SK-N-SH treated with all-trans-retinoic acid at 6 μM for 48 hours (cell line): ENCODE results near the gene CNNM3.

ENCODE experiments used
- ISL1 ChIP-seq: fragments of 250-450 bp; sonication (Bioruptor Pico); IDR thresholded peaks from 2 replicates; pipeline ENCODE4 v2.1.2; 2022; ENCODE audit warnings: mild to moderate bottlenecking, moderate library complexity
- PPARA ChIP-seq: fragments of 250-450 bp; sonication (Bioruptor Pico); IDR thresholded peaks from 2 replicates; pipeline ENCODE4 v1.5.0; 2020; ENCODE audit warnings: mild to moderate bottlenecking, borderline replicate concordance
- ZFP3 ChIP-seq: fragments of 250-450 bp; sonication (Bioruptor Pico); IDR thresholded peaks from 2 replicates; pipeline ENCODE4 v1.5.0; 2020; ENCODE audit warnings: mild to moderate bottlenecking, moderate library complexity
- TF ChIP-seq, protein P1 (sequence below): fragments of 250-450 bp; sonication (Bioruptor Pico); IDR thresholded peaks from 2 replicates; pipeline ENCODE4 v1.5.0; 2020; ENCODE audit warnings: mild to moderate bottlenecking, moderate library complexity

DNA sequence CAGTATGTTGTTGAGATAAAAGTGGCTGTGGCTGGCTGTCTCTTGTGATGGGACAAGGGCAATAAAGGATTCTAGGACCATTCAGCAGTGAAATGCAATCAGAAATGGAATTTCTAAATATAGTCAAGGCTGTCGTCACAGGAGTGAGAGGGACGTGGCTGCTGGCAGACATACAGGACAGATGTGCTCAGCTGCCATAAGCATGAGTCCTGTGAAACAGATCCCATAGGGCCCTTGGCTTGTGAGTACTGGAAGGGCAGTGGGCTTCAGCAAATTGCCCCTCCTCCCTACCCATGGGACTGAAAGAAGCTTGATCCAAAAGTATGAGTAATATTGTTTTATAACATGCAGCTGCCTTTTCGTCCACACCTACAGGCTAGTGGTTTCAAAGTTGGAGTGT, 4.2 kb upstream of the CNNM3 start:
- TF ChIP-seq ISL1 (no peak), PPARA (CRISPR knock-in tag) (no peak), ZFP3 (CRISPR knock-in tag) (no peak)
- TF ChIP-seq, protein P1, sequence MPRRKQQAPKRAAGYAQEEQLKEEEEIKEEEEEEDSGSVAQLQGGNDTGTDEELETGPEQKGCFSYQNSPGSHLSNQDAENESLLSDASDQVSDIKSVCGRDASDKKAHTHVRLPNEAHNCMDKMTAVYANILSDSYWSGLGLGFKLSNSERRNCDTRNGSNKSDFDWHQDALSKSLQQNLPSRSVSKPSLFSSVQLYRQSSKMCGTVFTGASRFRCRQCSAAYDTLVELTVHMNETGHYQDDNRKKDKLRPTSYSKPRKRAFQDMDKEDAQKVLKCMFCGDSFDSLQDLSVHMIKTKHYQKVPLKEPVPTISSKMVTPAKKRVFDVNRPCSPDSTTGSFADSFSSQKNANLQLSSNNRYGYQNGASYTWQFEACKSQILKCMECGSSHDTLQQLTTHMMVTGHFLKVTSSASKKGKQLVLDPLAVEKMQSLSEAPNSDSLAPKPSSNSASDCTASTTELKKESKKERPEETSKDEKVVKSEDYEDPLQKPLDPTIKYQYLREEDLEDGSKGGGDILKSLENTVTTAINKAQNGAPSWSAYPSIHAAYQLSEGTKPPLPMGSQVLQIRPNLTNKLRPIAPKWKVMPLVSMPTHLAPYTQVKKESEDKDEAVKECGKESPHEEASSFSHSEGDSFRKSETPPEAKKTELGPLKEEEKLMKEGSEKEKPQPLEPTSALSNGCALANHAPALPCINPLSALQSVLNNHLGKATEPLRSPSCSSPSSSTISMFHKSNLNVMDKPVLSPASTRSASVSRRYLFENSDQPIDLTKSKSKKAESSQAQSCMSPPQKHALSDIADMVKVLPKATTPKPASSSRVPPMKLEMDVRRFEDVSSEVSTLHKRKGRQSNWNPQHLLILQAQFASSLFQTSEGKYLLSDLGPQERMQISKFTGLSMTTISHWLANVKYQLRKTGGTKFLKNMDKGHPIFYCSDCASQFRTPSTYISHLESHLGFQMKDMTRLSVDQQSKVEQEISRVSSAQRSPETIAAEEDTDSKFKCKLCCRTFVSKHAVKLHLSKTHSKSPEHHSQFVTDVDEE = no peak
